Caco-2 (cell line): ENCODE results near the gene DPM2. TPM values are rescaled to one million over a fixed set of nuclear protein-coding genes. Genes with fewer than 3 reads are reported as not detected.

Source experiments
- BruUV-seq: library from RNA; stranded (reverse); fragments of 400-500 nt; replicated peaks from 2 replicates; lab custom pipeline; 2021; lab: Mats Ljungman, UMichigan
- CTCF ChIA-PET: fragments of 300-600 bp; sonication (Branson Sonifier 250); formaldehyde crosslinking; loops from one replicate; lab custom pipeline; 2022; ENCODE audit warnings: antibody characterized with exemption; lab: Charles Lee
- POLR2A ChIA-PET: fragments of 300-600 bp; sonication (Branson Sonifier 250); formaldehyde crosslinking; loops from one replicate; lab custom pipeline; 2022; ENCODE audit warnings: antibody characterized with exemption; lab: Charles Lee
- DNase-seq, 2 experiments: peaks; one replicate each; pipeline versions ENCODE4 v3.0.0 to v3.0.0-alpha.2; 2020 to 2022
- H3K27me3 ChIP-seq: replicated peaks from 2 replicates; pipeline ENCODE4 v1.6.0; 2011; ENCODE audit warnings: low read length; ENCODE audit not compliant: control insufficient read depth, insufficient read depth
- H3K36me3 ChIP-seq: 2 replicates; pipeline ENCODE4 v1.5.1; 2011; ENCODE audit warnings: low read length; ENCODE audit not compliant: control insufficient read depth, insufficient read depth
- H3K4me1 ChIP-seq: fragments of 250-450 bp; sonication (Bioruptor Pico); 2 replicates; pipeline ENCODE4 v1.5.1; 2020; ENCODE audit warnings: mild to moderate bottlenecking
- H3K4me3 ChIP-seq: 2 replicates; pipeline ENCODE4 v1.5.1; 2011; ENCODE audit warnings: low read depth, mild to moderate bottlenecking, control low read depth, low read length
- H3K9me3 ChIP-seq: fragments of 250-450 bp; sonication (Bioruptor Pico); 2 replicates; pipeline ENCODE4 v1.5.1; 2020; ENCODE audit warnings: mild to moderate bottlenecking, moderate library complexity
- H3K27ac Mint-ChIP-seq: one replicate; pipeline ENCODE4 v1.8.0; 2022; ENCODE audit warnings: mixed read lengths; ENCODE audit not compliant: unreplicated experiment
- H3K27me3 Mint-ChIP-seq: one replicate; pipeline ENCODE4 v1.8.0; 2022; ENCODE audit warnings: mixed read lengths; ENCODE audit not compliant: insufficient read depth, unreplicated experiment
- H3K36me3 Mint-ChIP-seq: one replicate; pipeline ENCODE4 v1.8.0; 2022; ENCODE audit warnings: mild to moderate bottlenecking, mixed read lengths; ENCODE audit not compliant: insufficient read depth, unreplicated experiment
- H3K4me1 Mint-ChIP-seq: one replicate; pipeline ENCODE4 v1.8.0; 2022; ENCODE audit warnings: low read depth, mixed read lengths; ENCODE audit not compliant: unreplicated experiment
- H3K4me3 Mint-ChIP-seq: one replicate; pipeline ENCODE4 v1.8.0; 2022; ENCODE audit warnings: mild to moderate bottlenecking, moderate library complexity, mixed read lengths; ENCODE audit not compliant: unreplicated experiment
- H3K9me3 Mint-ChIP-seq: one replicate; pipeline ENCODE4 v1.8.0; 2022; ENCODE audit warnings: mixed read lengths; ENCODE audit not compliant: unreplicated experiment
- CTCF ChIP-seq, 2 experiments: fragments of 200-600 bp in 1 of 2; IDR thresholded peaks; 1 replicate in 1 of 2; 2 replicates in 1 of 2; pipeline versions ENCODE4 v1.5.1 to v1.8.0; 2011 to 2022; ENCODE audit warnings: antibody characterized with exemption in 1 of 2, control low read depth in 1 of 2, inconsistent platforms in 1 of 2, low read depth in 1 of 2, low read length in 1 of 2, mild to moderate bottlenecking in 1 of 2, moderate library complexity in 1 of 2; ENCODE audit not compliant: insufficient read depth in 1 of 2, severe bottlenecking in 1 of 2, unreplicated experiment in 1 of 2
- intact Hi-C: fragments of 100-400 bp; cut with micrococcal nuclease; formaldehyde crosslinking; loops from one replicate; pipeline ENCODE4 v1.10.0; 2022; ENCODE audit not compliant: unreplicated experiment
- total RNA-seq: library from RNA; stranded (reverse); gene quantifications from 2 replicates; pipeline ENCODE4 v1.2.3, GENCODE V29; 2022

The DPM2 gene
- total RNA-seq, 1 experiment from 2014 or later = 38.7 TPM

GRCh38 chr9:127945942-127946341 is 8.3 kb upstream of the DPM2 start:
- Mint-ChIP-seq H3K27me3 (no peaks in the 10 kb centered on the region), H3K4me3 (no peak overlapping the region), H3K27ac (no peak overlapping the region), H3K36me3 (peaks cover 54% of the 10 kb centered on the region), H3K4me1 (no peaks in the 10 kb centered on the region), H3K9me3 (no peaks in the 10 kb centered on the region)
- BruUV-seq = no TSS peak
- H3K9me3 ChIP-seq = no peaks in the 10 kb centered on the region
- H3K36me3 ChIP-seq = peaks cover 6% of the 10 kb centered on the region
- intact Hi-C loops = no loop called here
- TF ChIP-seq CTCF (IDR thresholded peaks at IDR 0.05; ENCODE audit: insufficient read depth in 1 of 2, low read depth in 1 of 2, low read length in 1 of 2, severe bottlenecking in 1 of 2, unreplicated experiment in 1 of 2) = no peak
- ChIA-PET CTCF (interaction anchor here (0.6 kb wide), 1 partner anchor 33 kb away, joined by 3 read pairs; no protein-coding TSS in a partner anchor), POLR2A (no interaction called here)
- DNase-seq = no peak
- H3K4me1 ChIP-seq = 0 out of 2 replicates have a peak, but pooled peaks cover 3% of the 10 kb centered on the region
- H3K27me3 ChIP-seq = no peaks in the 10 kb centered on the region
- H3K4me3 ChIP-seq = no peak overlapping the region

- no peak for TF ChIP-seq CTCF (IDR thresholded peaks at IDR 0.05; ENCODE audit: insufficient read depth in 1 of 2, low read depth in 1 of 2, low read length in 1 of 2, severe bottlenecking in 1 of 2, unreplicated experiment in 1 of 2)
- intact Hi-C loops = no loop called here
- no peak for DNase-seq
- no TSS peak for BruUV-seq
- peaks cover 57% of the 10 kb centered on the region for H3K36me3 Mint-ChIP-seq
- POLR2A ChIA-PET = no interaction called here
- H3K4me1 Mint-ChIP-seq = no peaks in the 10 kb centered on the region
- no peak overlapping the region for H3K4me3 Mint-ChIP-seq
- Histone ChIP-seq H3K4me3 (no peak overlapping the region), H3K9me3 (no peaks in the 10 kb centered on the region), H3K36me3 (peaks cover 6% of the 10 kb centered on the region), H3K27me3 (no peaks in the 10 kb centered on the region), H3K4me1 (0 out of 2 replicates have a peak, but pooled peaks cover 3% of the 10 kb centered on the region)
- no peak overlapping the region for H3K27ac Mint-ChIP-seq
- no peaks in the 10 kb centered on the region for H3K9me3 Mint-ChIP-seq
- CTCF ChIA-PET = interaction anchor here (0.6 kb wide), 1 partner anchor 34 kb away, joined by 3 read pairs; no protein-coding TSS in a partner anchor
- H3K27me3 Mint-ChIP-seq = no peaks in the 10 kb centered on the region
Observed at GRCh38 chr9:127945338-127945737, 7.7 kb upstream of the DPM2 start.

GRCh38 chr9:127944586-127945218 is 7.0 kb upstream of the DPM2 start:
- intact Hi-C loops = loop anchor here (5.0 kb wide), 1 partner anchor 38 kb away; the partner anchor contains the start of gene EEIG1
- Mint-ChIP-seq H3K36me3 (peaks cover 59% of the 10 kb centered on the region), H3K4me1 (no peaks in the 10 kb centered on the region), H3K27me3 (no peaks in the 10 kb centered on the region), H3K4me3 (no peak overlapping the region), H3K27ac (no peak overlapping the region), H3K9me3 (no peaks in the 10 kb centered on the region)
- BruUV-seq = no TSS peak
- no peak overlapping the region for H3K4me3 ChIP-seq
- no peak for DNase-seq
- H3K27me3 ChIP-seq = no peaks in the 10 kb centered on the region
- peaks cover 6% of the 10 kb centered on the region for H3K36me3 ChIP-seq
- ChIA-PET CTCF (interaction anchor here (1.3 to 1.8 kb wide), 2 partner anchors 10 to 124 kb away, joined by 10 read pairs; partner anchors contain the start of genes NAIF1 and SLC25A25), POLR2A (no interaction called here)
- H3K4me1 ChIP-seq = 0 out of 2 replicates have a peak, but pooled peaks cover 3% of the 10 kb centered on the region
- no peaks in the 10 kb centered on the region for H3K9me3 ChIP-seq
- TF ChIP-seq CTCF (IDR thresholded peaks at IDR 0.05; ENCODE audit: insufficient read depth in 1 of 2, low read depth in 1 of 2, low read length in 1 of 2, severe bottlenecking in 1 of 2, unreplicated experiment in 1 of 2) = no peak
